Inflammatory macrophage treated with lipopolysaccharide for 4 hours (primary cell): ENCODE results near the gene FARSB.
A peak's percentile ranks its signal among the peaks of the same experiment; 100 is the strongest.
"Not testable (repeated sequence)": the region's sequence is repeated elsewhere in the genome, so short reads cannot be mapped to it uniquely, and the experiment has no call there.

Experiments
- DNase-seq: peaks from one replicate; pipeline ENCODE4 v3.0.0-alpha.2; 2020

Gene FARSB

DNA sequence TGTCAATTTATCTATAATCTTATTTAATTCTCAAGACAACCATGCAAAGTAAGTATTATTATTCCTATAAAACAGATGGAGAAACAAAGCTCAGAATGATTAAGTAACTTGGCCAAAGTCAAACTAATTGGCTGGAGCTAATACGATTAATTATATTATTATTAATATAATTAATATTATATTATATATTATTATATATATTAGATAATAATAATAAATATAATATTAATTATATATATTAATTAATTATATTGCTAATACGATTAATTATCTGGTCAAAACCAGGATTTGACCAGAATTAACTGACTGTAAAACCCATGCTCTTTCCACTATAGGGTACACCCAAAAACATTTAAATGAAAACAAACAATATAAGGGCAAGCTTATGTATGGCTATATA is 52.4 kb downstream of the FARSB start:
- no peak for DNase-seq

DNA sequence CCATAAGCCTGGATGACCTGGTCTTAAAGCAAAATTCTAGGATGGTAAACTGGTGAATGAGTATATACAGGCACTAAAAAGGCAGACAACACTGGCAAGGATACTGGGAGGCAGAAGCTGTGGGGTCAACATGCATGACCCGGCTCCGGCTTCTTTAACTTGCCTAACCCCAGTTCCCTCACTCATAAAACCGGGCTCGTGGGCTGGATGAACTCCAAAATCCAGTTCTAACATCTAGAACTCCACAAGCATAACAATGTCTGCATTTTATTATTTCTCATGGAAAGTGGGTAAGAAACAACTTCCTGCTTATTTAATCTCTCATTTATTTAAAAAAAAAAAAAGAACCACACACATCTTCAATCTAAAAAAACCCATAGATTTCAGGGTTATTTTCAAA is 57.3 kb downstream of the FARSB start:
- no peak for DNase-seq

DNA sequence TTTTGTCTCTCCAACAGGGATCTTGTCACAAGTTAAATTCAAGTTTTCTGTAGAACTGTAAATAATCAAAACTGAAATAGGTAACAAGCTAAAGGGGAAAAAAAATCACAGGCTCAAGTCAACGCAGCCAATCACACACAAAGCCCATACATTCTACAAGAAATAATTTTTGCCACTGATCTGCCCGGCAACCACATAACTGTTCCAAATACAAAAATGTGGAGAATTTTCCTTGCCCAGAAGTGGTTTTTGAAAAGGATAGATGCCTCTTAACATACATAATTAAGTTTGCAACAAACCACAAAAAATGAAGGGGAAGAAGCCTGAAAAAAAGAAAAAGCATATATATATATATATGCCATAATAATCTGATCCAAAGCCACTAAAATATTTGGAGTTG is 60.3 kb downstream of the FARSB start:
- no peak for DNase-seq

DNA sequence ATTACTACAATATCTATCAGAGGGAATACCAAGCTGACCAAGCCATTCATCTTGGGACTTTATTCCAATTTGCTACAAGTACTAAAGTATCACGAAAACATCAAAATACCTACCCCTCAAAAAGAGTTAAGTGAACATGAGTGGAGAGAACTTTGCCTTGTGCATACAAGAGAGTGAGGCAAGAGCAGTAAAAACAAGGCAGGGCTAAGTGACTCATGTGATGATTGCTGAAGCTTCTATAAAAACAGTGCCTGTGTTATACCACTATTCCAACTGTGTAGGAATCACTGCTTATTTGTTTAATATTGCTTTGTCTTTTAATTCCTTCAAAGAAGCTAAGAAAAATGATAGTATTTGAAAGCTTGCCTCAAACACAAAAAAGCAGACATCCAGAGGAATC is 61.2 kb downstream of the FARSB start:
- peak; percentile 16 for DNase-seq

DNA sequence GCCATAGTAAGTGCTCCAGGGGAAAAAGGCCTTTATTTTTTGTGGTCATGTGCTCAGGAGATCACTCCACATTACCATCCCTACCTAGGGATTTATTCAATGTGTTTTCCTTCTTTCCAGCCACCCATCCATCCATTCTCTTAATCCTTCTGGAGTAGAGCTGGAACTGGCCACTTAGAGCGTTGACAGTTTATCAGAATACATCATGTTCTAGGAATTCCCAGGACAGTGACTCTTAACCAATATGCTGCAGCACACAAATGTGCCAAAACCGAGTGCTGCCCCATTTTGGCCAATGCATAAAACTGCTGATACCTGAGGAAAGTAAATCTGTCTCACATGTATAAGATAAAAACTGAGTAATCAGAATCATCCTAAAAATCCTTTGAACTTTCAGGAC is 63.7 kb downstream of the FARSB start:
- DNase-seq: no peak

DNA sequence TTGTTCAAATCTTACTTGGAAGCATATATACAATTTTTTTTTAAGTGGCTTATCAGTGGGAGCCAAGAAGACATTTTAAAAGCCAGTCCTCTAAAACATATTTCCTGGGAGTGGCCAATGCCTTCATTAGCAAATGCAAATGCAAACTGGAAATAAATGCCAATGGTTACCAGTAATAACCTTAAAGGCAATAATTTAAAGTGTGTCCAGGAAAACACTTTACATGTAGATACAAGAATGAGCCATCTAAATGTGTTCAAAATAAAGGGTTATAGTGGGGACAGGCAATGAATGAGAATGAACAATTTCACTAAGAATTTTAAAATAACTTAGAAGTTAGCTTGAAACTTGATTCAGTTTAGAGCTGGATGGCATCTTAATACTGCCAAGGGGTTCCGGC is 64.2 kb downstream of the FARSB start:
- no peak for DNase-seq

DNA sequence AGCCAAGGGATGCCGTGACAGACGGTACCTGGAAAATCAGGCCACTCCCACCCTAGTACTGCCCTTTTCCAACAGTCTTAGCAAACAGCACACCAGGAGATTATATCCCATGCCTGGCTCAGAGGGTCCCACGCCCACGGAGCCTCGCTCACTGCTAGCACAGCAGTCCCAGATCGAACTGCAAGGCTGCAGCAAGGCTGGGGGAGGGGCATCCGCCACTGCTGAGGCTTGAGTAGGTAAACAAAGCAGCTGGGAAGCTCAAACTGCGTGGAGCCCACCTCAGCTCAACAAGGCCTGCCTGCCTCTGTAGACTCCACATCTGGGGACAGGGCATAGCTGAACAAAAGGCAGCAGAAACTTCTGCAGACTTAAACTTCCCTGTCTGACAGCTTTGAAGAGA is 71.3 kb downstream of the FARSB start:
- not testable (repeated sequence) for DNase-seq

DNA sequence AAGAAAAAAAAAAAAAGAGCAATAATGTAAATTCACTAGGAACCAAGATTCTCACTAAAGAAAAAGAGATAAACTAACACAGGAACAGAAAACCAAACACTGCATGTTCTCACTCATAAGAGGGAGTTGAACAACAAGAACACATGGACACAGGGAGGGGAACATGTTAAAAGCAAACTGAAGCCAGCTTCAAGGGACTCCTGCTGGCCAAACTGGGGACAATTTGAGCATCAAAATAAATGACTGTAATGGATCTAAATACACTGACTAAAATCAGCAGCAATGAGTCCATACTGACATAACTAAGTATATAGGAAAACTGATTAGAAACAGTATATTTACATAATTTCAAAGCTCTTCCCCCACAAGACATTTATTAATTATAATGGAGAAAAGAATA is 73.0 kb downstream of the FARSB start:
- DNase-seq: no peak

DNA sequence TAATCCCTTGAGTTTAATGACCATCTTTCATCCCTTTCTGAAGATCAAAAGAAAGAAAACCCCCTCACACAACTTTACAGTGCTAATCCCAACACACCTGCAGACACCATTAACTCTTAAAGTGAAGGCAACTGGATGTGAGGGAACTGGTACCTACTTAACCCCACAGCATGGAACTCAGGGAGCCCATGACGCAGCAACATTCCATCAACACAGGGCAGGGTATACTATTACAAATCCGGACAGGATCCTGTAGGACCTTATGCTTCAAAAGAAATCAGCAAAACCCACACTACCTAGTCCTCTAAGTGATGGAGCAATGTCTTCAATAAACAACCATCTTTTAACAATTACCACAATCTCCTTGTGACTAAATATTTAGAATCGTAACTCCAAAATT is 78.6 kb downstream of the FARSB start:
- no peak for DNase-seq

DNA sequence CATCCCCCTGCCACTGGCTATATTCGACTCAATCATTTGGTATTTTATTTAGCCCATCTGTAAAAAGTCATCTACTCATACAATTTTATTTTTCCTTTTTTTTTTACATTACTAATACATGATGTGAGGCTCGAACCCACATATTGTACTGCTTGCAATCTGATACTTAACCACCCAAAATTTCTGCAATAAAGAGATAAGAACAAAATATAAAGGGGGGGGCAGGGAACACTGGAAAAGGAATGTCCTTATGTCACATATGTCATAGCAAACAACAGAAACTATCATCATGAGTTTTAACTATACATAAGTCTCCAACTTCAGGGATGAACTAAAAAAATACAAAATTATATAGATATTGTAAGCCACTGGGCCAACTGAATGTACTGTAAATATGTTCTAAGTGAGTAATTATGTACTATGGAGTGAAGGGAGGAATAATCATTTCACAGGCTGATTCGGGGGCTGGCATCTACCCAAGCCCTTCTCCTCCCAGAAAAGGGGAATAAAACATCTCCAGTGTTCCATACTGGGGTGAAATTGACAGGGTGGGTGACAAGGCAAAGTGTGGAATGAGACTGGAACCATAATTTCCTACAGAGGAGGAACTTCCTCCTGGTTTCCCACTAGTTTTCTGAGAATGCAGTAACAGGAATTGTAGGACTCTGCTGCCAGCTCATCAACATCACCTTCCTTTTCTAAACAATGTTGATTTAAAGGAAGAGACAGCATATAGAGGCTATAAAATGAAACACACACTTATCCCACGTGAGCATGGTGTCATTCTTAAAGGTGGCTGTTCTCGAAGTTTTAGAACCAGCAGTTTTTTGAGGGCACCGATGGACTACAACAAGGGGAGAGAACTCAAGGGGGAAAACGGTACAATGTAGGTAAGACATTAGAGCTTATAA is 79.5 kb downstream of the FARSB start:
- no peak for DNase-seq

DNA sequence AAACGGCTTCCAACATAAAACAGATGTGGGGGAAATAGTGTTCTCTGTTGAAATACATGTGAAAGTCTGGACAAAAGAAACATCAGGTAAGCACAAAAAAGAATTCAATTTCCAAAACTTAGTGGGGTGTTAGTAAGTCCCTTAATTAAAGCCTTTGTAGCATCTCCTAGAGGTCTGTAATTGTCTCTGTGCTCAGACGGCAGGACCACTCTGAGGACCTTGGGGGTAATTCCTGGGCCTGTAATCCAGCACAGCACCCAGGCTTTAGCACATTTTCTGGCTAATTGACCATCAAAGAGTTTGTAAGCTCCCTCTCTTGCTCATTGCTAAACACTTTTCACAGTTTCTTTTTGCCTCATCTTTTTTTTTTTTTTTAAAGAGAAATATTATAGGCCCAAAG is 80.3 kb downstream of the FARSB start:
- DNase-seq: no peak

DNA sequence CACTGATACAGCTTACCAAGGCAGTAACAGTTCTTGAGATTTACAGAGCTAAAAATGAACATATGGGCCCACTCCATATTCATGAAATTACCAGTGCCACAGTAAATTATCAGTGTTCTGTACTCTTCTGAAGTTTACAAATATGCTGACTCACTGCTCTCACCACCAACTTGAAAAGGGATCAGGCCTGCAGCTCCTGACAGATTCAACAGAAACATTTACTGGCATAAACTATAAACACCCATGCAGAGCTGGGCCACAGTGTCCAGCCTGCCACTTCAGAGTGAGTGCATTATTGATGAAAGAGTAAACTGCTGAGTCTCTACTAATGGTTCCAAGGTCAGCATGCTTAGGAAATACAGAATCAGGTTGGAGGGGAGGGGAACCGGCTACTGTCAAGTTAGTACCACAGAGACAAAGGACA is 83.1 kb downstream of the FARSB start:
- no peak for DNase-seq

DNA sequence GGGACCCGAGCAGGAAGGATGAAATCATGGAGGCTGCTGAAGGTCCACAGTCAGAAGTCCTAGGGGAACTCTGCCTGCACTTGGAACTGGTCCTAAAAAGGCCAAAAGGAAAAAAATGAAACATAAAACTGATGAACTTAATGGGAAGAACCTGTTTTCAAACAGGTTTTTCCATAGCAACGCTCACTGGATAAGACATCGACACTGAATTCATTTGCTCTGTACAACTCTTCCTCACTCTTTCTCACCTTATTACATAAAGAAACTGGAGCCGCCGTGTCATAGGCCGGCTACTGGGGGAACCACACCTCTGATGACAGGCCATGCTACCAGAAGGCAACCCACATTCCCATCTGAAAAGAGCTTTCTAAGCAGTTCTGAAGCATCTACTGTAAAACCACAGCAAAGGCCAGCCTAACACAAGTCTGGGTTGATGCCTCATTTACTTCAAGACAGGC is 83.6 kb downstream of the FARSB start:
- no peak for DNase-seq

DNA sequence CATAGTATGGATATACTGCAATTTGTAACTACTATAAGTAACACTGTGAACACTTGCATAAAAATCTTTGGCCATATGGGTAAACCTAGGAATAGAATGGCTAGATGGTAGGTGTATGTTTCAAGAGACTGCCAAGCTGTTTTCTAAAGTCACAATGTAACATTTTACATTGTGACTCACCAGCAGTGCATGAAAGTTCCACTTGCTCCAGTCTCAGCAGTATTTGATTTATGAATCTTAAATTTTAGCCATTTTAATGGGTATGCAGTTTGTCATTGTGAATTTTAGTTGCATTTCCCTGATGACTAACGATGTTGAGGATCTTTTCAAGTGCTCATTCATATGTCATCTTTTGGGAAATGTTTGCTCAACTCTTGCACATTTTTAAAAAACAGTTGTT is 86.1 kb downstream of the FARSB start:
- DNase-seq: no peak

DNA sequence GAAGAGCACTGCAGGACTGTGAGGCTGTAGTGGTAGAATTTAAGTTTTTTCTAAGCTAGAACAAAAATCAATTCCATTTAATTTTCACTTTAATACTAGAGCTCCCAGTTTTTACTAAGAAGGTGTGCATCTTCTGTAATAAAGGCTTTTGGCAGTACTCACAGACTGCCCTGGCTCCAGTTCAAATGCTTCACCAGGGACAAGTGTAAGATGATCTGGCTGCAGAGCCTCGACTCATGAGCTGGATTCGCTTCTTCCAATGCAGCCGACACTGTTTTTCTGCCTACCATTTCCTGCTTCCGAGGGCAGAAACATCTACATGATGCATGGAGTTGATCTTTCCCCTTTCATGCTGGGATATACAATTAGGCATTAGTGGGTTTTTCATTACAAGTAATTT is 87.0 kb downstream of the FARSB start:
- DNase-seq: no peak

DNA sequence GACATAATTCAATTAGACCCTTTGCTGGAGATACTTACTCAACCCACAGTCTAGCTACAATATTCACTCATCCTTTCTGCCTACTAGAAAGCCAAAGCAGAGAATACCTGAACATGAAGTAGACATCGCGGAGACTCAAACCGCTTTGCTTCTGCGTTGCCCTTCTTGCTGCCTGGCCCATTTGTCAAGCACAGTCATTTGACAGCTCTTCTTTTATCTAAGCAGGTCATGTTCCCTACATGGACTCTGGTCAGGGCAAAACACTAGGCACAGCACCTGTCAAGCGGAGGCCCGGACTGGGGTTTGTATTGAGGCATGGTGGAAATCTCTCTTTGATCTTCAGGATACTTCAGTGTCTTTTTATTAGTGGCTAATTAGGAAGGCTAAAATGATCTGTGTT is 89.7 kb downstream of the FARSB start:
- no peak for DNase-seq

DNA sequence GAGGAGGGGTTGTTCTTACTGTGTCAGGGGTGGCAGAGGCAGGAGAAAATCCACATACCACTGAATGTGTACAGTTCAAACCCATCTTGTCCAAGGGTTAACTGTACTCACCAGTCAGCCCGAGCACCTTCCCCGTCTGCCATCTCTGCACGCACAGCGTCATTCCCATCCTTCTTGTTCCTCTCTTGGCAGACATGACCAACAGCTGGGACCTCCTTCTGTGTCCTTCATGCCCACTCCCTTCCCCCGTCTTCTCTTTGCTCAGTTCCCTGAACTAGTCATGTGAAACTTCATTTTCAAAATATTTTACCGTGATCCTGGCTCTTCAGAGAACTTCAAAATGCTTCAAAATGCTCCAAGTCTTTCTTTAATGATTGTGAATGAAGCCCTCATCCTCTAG is 92.0 kb downstream of the FARSB start:
- no peak for DNase-seq

DNA sequence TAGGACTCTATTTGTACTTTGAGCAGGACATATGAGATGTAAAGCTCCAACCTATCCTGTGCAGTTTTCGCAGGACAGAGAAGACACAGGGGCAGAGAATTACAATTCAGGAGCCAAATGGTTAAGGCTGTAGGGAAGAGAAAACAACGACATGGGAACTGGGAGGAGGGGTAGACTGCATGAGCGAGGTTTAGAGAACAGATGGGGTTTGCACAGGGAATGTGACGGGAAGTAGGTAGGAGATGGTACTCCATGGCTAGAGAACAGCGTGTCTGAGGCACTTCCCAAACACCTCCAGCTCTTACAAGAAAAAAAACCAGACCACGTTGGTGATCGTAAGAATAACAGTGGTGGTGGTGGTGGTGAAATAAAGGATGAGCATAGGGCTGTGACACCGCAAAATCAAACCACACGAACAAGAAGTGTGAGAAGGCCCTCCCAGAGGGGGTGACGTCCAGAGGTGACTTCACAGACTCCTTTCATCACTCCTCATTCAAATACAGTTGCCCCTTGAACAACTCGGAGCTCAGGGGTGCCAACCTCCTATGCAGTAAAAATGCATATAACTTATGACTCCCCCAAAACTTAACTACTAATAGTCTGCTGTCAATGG is 92.7 kb downstream of the FARSB start:
- DNase-seq: no peak

DNA sequence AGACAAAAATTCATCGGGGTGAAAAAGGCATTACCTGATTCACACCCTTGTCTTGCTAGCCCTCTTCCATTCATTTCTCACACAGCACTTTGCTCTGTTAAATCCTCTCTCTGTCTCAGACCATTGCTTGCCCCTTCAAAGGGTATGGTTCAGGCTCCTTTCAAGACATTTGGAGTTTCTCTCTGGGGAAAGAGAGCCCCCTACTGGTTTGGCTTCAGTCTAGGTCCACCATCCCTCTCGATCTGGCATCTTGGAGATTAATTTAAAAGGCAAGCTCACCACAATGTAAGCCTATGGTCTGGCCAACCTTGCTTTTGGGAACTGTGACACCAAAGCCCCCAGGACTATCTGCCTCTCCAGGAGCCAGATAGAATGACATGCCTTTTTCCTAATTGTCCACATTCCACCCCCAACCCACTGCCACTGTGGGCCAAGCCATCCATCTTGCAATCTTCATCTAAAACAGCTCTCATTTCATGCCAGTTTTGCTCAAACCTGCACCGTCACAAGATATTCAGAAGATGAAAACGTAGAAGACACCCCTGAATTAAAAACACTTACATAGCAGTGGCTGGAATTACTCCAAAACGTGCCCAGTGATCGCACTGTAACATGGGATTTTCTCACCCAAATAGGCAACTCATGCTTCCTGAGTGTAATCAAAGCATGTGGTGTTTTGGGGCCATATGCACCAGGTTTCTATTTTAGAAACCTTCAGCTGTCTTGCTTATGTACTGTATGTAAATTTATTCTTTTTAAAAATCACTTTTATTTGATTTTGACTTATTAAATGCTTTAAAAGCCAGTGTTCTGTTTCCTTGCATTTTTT is 93.9 kb downstream of the FARSB start:
- DNase-seq: peak; percentile 61

DNA sequence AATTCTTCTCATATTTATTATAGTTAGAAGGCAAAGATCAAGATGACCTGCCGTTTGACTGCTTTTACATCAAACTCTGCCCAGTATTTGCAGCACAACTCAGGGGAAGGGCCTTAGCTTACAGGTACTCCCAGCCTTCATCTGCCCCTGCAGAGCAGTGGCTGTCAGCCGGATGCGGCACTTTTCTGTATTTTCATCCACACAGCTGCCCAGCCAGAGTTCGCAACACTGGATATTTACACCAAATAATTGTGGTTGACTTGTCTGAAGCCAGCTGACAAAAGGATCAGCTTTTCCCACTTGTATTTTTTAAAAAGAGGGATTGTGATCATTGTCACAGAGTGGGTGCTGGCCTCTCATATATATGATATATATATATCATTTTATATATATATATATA is 94.7 kb downstream of the FARSB start:
- DNase-seq: no peak

DNA sequence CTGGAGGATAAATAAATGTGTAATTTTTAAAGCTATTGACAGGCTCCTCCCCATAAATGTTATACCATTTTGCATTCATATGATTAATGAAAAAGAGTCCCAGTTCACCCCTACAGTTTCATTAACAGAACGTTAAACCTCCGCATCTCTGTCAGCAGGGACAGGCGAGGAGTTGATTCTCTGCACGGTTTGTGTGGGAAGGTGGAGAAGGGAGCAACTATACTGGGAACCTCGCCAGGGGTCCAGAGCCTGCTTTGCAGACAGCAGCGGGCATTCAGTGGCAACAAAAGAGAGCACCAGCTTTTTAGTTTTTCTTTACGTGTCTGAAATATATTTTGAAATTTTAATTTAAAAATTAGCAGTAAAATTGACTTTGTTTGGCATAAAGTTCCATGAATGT is 101.4 kb downstream of the FARSB start:
- no peak for DNase-seq

DNA sequence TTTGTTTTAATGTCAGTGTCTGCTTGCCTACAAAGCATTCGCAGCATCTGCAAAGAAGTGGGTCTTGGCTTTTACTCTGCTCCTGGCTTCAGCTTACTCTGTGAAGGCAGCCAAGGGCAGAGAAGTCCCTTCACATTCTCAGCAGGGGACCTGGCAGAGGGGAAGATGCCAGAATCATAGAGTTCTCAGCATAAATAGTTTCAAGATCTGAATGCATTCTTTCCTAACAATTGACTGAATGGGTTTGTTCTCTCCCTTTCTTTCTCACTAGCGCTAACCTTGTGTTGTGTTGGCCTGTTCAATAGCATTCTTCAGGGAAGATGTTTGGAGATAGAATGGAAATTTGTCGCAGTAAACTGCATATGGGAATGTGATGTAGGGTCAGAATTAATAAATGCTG is 106.9 kb downstream of the FARSB start:
- DNase-seq: no peak

DNA sequence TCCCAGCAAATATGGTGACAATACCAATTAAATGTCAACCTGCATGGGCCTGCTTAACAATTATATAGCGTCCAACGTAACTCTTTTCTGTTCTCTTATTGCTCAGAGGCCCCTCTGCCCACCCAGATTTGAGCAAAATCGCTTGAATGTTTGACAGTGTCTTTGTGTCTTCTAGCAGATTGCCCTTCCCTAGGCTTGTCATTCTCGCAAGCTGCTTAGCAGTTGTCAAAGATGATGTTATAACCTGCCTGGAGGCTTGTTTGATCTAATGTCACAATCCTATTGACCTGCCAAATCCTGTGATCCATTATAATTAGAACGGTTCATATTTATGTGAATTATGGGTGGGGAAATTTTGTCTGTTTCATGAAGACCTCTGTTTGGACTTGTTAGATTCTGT is 108.8 kb downstream of the FARSB start:
- DNase-seq: no peak
